GM11168 (cell line): Measurements from ENCODE around the gene MAN2A1.

Experiments
- in situ Hi-C: fragments of 300-500 bp; cut with MboI; formaldehyde crosslinking; loops from one replicate; pipeline ENCODE4 v1.12.0; 2022; ENCODE audit warnings: low sequenced_read_pairs; ENCODE audit not compliant: unreplicated experiment

Gene MAN2A1

DNA sequence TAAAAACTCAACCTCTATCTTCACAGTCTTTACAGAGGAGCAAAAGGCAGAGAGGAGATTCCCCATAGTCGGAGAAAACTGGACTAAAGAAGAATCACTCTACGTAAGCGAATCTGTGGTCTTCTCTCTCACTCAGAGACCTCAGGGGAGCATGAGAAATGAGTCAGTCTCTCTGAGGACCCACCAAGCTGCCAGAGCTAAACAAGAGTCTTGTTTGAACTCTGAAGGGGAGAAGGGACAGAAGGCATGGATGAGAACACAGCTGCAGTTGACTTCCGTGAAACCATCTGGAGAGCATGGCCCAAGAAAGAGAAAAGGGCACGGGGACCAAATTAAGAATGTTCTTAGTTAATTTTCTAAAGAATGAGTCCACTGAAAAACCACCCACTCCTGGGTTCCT, 12.8 kb upstream of the MAN2A1 start:
- in situ Hi-C loops = loop anchor here (25.0 kb wide), 1 partner anchor 1190 kb away; no protein-coding TSS in a partner anchor

DNA sequence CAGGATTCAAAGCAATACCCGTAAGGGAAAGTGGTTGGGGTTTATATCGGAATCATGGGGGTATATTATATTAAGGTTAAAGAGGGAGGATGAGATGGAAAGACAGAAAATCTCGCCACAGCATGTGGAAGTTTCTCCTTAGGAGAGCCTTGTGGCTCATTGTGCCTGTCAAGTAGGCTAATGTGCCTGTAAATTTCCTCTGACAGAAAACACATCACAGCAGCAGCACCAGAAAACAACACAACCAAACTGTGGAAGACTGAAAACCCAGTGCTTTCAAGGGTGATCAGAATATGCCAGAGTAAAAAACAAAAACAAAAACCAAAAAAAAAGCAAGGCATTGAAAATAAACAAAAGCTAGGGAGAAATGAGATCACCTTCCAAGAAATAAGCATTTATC, 11.3 kb upstream of the MAN2A1 start:
- in situ Hi-C loops = loop anchor here (25.0 kb wide), 1 partner anchor 1191 kb away; no protein-coding TSS in a partner anchor

DNA sequence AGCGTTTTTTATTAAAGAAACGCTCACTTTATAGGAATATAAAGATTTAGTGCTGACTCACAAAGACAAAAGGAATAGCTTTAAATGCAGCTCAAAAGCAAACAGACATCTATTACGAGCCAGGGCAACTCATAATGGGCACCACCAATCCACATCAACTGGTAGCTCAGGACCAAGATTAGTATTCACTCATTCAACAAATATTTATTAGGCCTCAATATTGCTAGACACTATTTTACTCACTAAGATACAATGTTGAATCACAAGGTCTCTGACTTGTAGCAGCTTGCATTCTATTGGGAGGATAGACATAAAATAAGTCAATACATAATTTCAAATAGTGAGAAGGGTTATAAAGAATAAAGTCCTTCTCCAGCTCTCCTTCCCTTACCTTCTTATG, 8.0 kb upstream of the MAN2A1 start:
- in situ Hi-C loops = loop anchor here (25.0 kb wide), 1 partner anchor 1194 kb away; no protein-coding TSS in a partner anchor

DNA sequence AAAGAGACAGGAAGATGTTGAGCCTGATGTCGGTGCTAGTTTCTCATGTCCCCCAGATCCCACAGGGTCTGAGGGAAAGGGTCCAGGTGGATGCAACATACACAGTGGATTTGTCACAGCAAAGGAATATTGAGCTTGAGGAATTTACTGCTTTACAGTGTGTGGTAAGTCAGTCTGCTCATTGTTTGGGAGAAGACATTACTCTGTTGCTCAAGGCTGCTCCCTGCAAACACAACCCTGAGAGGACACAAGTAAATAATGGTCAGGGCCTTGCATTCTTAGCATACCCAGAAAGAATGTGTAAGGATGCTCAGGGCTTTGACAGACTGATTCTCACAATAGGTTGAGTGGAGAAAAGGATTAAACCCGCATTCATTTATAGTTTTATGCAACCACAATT, 7.3 kb upstream of the MAN2A1 start:
- in situ Hi-C loops = loop anchor here (25.0 kb wide), 1 partner anchor 1195 kb away; no protein-coding TSS in a partner anchor

DNA sequence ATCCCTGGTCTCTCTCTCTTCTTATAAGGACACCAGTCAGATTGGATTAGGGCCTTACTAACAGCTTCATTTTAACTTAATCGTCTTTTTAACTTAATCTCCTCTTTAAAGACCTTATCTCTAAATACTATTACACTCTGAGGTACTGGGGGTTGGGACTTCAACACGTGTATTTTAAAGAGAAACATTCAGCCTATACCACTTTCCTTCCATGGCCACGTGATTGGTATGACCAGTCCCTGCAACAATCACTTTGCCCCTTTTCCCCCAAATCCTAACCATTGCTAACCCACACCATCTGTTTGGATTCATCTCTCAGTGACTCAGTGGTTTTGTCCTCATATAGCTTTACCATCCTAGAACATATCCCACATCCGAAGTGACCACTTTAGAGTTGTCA, 3.8 kb upstream of the MAN2A1 start:
- in situ Hi-C loops = loop anchor here (25.0 kb wide), 1 partner anchor 1199 kb away; no protein-coding TSS in a partner anchor

DNA sequence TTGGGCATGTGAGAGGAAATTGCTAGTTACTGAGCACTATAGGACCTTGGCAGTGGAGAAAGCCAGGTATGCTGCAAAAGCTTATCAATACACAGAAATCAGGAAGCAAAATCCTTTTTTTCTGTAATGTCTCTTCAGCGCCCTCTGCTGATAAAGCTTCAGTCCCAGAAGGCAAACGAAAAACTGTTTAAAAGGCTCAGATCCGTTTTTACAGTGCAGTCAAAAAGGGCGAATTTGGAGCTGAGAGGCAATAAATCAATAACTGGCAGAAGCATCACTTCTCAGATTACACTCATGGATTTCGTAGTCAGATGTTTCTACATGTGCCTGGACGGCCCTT, 1.1 kb upstream of the MAN2A1 start:
- in situ Hi-C loops = loop anchor here (25.0 kb wide), 1 partner anchor 1201 kb away; no protein-coding TSS in a partner anchor

DNA sequence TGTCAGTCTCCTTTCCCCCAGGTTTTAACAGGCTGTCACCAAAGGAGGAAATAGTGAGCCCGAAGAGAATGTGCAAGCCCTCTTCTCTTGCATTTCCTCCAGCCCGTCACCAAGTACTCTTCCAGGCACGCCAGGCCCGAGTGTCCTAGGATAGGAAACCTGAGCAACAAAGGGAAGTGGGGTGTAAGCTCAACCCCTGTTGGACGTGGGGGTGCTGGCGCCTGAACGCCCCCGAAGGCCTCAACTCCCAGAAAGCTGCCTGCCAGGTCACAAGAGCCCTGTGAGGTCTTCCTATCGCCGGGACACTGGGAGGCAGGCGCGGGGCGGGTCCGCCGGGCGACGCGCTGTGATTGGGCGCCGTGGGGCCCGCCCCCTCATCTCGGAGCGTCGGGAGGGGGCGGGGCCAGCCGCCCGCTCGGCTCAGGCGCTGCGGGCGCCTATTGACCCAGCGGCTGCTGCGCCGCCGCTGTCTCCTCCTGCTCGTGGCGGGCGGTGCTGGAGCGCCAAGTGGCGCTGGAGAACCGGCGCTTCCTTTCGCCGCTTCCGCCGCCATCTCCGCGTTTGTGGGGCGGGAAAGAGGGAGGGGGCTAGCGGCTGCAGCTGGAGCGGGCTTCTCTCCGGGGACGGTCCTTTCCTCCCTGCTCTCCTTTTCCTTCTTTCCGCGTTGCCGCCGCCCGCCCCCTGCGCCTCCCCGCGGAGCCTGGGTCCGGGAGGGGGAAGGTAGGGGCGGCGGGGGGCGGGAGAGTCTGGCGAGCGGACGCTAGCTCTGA, 572 bp upstream of the MAN2A1 start:
- in situ Hi-C loops = loop anchor here (25.0 kb wide), 1 partner anchor 1202 kb away; no protein-coding TSS in a partner anchor

DNA sequence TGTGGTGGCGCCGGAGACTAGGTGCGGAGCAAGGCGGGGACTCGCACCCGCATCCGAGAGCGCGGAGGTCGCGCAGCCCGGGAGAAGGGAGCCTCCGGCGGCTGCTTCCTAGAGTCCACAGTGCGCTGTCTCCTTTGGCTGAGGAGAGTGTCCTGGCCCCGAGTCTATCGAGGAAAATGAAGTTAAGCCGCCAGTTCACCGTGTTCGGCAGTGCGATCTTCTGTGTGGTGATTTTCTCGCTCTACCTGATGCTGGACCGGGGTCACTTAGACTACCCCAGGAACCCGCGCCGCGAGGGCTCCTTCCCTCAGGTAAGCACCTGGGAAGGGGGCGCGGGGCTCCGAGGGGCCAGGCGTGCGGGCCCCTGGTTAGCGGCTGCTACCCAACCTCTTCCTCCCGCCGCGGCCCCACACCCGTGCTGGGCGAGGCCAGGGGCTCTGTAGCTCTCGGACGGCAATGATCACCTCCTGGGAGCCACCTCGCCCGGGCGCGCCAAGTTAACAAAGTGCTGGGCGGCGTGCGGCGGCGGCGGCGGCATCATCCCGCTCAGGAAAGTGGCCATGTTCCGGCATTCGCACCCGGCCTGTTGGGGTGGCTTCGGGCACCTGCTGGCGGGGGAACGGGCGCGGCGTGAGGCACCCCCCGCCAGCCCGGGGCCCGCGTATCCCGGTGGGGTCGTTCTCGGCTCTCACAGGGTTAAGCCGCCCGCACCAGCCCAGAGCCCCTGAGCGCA, 681 bp downstream of the MAN2A1 start:
- in situ Hi-C loops = loop anchor here (25.0 kb wide), 1 partner anchor 1203 kb away; no protein-coding TSS in a partner anchor

DNA sequence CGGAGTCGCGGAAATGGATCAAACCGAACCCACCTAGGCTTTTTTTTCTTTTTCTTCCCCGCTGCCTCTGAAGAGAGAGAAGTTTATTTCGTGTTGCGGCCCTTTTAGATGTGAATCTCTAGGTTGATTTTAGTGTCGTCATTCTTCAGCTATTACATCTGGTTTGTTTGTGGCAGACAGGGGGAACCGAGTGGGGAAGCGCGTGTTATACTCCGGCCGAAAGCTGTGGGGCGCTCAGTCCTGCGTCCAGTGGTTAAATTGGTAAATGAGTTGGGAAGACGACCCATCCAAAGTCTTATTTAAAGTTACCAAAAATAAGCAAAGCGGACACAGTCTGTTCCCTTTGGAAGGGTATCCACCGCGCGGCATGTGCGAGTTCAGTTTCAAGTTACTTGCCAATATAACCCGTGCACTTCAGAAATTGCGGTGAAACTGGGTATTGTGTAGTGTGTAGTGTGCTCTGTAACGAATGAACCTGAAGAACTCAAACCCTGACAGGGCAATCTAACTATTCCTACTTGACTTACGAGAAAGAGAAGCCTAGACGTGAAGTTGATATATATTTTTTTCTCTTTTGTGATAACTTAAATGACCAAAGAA, 1.3 kb downstream of the MAN2A1 start:
- in situ Hi-C loops = loop anchor here (25.0 kb wide), 1 partner anchor 1204 kb away; no protein-coding TSS in a partner anchor

DNA sequence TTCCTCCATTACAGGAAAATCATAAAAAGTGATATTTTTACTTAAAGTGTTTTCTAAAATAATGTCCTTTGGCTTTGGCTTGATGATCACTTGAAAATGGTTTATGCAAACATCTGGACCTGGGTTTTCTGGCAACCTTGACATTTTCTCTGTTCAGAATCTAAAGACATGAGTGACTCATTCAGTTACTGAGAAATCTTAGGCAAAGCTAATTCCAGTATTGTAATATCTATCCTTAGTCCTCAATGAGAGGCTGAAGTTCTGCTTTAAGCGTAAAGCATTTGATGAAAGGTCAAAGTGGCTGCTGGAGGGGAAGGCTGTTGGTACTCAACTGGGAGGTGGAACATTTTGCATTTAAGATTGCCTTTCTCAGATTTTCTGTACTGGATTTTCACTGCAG, 2.3 kb downstream of the MAN2A1 start:
- in situ Hi-C loops = loop anchor here (25.0 kb wide), 1 partner anchor 1205 kb away; no protein-coding TSS in a partner anchor

DNA sequence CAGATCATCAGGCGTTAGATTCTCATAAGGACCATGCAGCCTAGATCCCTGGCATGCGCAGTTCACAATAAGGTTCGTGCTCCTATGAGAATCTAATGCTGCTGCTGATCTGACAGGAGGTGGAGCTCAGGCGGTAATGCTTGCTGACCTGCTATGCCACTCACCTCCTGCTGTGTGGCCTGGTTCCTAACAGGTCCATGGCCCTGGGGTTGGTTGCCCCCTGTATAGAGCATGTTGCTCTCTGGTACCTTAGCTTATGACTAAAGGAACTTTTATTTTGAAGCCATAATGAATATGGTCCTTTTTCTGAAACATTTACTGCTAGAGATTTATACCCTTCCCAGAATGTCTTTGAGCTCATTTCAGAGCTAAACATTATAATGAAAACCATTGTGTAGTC, 3.1 kb downstream of the MAN2A1 start:
- in situ Hi-C loops = loop anchor here (25.0 kb wide), 1 partner anchor 1206 kb away; no protein-coding TSS in a partner anchor

DNA sequence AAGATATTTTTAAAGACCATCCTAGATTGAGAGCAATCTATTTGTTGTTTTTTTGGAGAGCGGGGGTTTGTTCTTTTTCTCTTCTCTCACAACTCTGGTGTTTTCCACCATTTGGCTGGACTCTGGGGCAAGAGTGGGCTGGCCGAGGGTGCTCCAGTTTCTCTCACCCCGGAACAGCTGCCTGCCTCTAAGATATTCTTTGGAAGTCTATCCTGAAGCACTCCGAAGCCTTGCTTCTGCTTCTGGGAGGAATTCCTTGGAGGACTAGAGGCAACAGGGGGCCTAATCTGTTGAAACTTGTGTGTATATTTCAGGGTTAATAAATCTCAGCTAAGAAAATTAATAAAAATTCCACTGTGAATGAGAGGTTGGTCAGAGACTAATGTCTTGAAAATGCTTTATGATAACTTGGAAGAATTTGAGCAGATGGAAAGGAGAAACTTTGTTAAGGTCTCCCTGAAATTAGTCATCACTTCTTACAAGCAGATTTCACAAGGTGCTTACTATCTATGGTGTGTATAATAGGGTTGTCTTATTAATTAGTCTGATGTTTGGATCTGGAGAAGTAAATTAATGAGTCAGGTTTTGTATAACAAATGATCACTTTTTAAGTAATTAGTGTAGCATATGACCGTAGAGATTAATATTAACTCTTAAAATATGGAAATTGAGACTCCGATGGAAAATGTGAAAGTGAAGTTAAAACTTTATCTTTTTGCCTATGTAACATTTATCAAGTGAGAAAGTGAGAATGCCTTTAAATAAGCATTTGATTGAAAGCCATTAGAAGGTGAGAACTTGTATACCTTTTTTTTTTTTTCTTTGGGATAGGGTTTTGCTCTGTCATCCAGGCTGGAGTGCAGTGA, 4.0 kb downstream of the MAN2A1 start:
- in situ Hi-C loops = loop anchor here (25.0 kb wide), 1 partner anchor 1206 kb away; no protein-coding TSS in a partner anchor

DNA sequence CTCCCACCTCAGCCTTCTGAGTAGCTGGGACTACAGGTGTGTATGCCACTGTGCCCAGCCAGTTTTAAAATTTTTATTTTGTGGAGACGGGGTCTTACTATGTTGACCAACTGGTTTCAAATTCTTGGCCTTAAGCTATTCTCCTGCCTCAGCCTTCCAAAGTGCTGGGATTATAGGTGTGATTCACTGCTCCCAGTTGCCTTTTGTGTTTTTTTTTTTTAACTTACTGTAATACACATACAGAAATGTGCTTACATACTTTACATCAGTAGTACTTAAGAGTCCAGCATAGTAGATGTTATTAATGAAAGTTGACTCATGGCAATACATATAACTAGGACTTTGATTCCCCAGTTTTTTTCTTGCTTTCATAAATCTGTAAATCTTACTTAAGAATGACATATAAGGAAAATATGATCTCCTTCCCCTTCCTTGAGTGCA, 4.7 kb downstream of the MAN2A1 start:
- in situ Hi-C loops = loop anchor here (25.0 kb wide), 1 partner anchor 1207 kb away; no protein-coding TSS in a partner anchor

DNA sequence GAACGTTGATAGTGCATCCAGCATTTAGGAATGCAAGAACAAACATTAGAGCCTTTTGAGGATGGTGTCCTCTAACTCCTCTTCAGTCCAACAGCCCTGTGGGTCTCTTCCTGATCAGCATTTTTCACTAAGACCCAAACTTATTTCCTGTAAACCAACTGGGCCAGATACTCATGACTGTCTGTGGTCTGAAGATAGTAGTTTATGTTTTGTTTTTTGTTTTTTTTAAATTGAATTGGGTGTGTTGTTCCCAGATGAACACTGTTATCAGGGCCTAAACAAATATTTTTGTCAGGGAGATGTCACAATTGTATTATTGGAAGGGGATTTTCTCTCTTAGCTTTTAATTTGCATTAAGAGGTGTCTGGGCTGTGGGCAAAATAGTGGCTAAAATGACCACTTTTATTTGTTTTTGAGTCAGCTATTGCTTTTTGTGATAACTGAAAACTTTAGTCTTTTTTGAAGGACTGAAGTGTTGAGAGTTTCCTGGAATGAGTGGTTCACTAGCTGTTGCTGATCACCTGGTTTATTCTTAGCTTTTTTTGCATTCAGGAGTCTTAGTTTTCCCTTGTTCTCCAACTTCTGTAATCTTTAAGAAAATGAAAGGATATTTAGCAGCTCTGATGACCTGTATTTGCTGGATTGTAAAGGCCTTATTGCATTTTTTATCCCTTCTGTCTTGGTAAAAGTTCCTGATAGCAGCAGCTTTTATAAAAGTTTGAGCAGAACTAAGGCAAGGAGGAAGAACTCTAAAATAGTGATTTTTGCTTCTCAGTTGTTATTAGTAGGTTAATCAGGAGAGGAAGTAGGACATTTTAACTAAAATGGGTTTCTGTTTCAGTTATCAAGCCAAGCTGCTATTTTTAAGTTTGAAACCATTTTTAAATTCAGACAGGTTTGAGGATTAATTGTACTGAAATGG, 5.5 kb downstream of the MAN2A1 start:
- in situ Hi-C loops = loop anchor here (25.0 kb wide), 1 partner anchor 1208 kb away; no protein-coding TSS in a partner anchor

DNA sequence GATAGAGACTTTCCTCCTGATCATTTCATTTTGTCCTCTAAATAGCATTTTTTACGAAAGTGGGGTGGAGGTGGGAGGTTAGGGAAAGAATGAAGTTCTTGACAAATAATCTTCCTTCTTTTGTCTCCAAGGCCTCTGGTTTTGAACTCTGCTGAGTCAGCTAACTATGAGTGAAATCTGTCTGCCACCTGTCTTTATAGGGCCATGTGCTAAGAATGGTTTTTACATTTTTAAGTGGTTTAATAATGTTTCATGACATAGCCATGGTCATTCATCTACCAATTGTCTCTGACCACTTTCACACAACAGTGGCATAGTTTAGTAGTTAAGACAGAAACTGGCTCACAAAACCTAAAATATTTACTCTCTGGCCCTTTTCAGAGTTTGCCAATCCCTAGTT, 7.6 kb downstream of the MAN2A1 start:
- in situ Hi-C loops = loop anchor here (25.0 kb wide), 1 partner anchor 1210 kb away; no protein-coding TSS in a partner anchor

DNA sequence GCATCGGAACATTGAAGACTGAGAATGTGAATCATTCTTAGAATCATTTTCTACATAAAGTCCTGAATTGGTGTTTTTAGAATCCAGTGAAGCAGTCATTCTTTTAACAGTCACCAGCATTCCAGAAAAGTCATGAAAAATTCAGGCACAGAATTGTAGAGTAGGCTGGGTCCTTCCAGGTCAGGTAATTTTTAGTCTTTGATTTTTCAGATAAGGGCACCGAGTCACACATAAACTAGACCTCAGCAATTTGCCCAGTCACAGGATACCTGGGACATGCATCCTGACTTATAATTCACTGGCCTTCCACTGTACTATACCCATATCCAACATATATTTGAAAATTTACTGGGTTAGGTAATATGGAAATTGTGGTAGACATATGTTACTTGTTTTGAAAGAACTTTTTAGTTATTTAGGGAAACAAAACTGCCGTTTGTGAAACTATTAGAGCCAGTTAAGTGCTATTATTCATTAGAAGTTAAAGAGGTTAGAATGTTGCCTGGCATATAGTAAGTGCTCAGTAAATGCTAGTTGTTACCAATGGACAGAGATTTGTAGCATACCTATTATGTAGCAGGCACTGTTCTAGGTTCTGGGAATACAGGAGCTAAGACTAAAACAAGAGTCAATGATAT, 10.9 kb downstream of the MAN2A1 start:
- in situ Hi-C loops = no loop called here

DNA sequence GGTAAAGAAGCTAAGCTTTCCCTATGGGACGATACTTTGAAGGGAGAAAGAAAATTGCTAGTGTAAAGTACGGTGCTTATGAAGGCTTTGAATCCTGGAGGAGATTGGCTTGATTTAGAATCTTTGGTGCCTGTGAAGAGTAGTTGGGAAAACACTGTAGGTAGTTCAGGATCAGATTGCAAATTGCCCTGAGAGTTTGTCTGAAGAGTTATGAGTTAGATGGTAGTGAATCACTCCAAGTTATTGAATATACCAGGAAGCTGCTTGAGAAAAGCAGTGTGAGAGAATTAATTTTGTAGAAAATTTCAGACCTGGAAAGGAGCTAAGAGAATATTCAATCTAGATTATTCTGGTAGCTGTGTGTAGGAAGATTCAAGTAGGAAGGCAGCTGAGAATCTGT, 11.5 kb downstream of the MAN2A1 start:
- in situ Hi-C loops = no loop called here

DNA sequence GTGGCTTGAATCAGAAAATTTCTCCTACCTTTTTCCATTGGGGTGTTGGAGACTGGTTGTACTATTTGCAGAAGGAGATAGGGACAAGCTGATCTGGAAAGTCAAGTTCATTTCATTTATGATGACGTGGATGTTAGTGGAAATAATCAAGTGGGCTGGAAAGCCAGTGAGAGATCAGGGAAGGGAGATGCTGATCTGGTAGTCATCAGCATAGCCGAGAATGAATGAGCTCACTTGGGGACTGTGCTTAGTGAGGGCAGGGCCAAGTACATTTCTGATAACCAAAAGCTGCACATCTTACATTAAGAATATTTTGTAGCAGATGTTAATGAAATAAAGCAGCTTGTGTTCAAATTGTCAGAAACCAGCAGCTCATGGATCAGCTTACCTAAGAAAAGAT, 12.1 kb downstream of the MAN2A1 start:
- in situ Hi-C loops = no loop called here
